Measurements from ENCODE around the gene LBR. TPM values are rescaled to one million over a fixed set of nuclear protein-coding genes. Genes with fewer than 3 reads are reported as not detected.

LBR gene
- total RNA-seq, 4 donors from 2014 or later, result 18.5 to 57.2 (median 29.8) TPM

DNA sequence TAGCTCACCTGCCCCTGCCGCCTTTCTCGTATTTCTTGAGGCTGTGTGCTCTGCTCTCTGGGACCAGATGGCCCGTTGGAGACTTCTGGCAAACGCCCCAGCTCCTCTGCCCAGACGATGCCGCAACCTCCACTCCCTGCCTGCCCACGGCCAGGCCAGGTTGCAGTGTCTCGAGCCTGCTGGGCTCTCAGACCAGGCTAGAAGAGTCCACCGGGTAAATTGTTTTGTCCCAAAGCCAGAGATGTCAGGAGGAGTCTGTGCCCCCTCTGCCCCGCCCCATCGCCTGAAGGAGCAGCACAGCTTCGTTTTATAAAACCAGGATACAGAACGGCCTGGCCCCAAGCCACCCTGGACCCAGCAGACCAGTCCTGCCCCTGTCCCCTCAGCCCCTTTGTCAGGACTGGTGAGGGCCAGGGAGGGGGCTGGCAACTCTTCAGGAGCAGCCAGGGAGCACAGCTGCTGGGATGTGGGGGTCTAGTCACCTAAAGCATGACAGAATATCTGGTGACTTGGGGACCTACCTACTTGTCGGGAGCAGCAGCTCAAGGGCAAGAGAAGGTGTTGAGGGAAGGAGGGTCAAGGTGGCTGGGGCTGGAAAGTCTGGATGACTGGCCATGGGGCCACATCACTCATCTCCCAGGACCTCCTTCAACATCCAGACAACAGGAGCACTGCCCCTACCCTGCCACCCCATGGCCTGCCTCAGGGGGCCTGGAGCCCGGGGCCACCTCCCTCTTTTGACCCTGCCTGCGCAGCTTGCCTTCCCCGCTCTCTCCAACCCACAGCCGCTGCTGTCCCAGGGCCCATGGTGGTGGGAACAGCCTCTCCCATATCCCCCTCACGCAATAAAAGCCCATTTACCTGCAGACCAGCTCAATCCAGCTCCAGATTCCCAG, 33.9 kb upstream of the LBR start:
- H3K4me3 ChIP-seq, result no peak overlapping the region
- peak in 1 of 2 donors; percentile 46 for DNase-seq (ENCODE audit: low spot score in 2 of 2)
- peaks cover 45% of the 10 kb centered on the region for H3K4me1 ChIP-seq
- no peaks in the 10 kb centered on the region for H3K36me3 ChIP-seq
- TF ChIP-seq POLR2A (IDR thresholded peaks at IDR 0.05) (no peak), EP300 (IDR thresholded peaks at IDR 0.05) (no peak), POLR2AphosphoS5 (IDR thresholded peaks at IDR 0.05) (no peak)
- TF ChIP-seq, protein P1, sequence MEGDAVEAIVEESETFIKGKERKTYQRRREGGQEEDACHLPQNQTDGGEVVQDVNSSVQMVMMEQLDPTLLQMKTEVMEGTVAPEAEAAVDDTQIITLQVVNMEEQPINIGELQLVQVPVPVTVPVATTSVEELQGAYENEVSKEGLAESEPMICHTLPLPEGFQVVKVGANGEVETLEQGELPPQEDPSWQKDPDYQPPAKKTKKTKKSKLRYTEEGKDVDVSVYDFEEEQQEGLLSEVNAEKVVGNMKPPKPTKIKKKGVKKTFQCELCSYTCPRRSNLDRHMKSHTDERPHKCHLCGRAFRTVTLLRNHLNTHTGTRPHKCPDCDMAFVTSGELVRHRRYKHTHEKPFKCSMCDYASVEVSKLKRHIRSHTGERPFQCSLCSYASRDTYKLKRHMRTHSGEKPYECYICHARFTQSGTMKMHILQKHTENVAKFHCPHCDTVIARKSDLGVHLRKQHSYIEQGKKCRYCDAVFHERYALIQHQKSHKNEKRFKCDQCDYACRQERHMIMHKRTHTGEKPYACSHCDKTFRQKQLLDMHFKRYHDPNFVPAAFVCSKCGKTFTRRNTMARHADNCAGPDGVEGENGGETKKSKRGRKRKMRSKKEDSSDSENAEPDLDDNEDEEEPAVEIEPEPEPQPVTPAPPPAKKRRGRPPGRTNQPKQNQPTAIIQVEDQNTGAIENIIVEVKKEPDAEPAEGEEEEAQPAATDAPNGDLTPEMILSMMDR (IDR thresholded peaks at IDR 0.05), result no peak
- H3K9me3 ChIP-seq, result no peaks in the 10 kb centered on the region
- H3K27ac ChIP-seq, result no peak overlapping the region
- no peaks in the 10 kb centered on the region for H3K27me3 ChIP-seq
- 70% methylated on average over 18 of the region's 19 CpGs for WGBS

DNA sequence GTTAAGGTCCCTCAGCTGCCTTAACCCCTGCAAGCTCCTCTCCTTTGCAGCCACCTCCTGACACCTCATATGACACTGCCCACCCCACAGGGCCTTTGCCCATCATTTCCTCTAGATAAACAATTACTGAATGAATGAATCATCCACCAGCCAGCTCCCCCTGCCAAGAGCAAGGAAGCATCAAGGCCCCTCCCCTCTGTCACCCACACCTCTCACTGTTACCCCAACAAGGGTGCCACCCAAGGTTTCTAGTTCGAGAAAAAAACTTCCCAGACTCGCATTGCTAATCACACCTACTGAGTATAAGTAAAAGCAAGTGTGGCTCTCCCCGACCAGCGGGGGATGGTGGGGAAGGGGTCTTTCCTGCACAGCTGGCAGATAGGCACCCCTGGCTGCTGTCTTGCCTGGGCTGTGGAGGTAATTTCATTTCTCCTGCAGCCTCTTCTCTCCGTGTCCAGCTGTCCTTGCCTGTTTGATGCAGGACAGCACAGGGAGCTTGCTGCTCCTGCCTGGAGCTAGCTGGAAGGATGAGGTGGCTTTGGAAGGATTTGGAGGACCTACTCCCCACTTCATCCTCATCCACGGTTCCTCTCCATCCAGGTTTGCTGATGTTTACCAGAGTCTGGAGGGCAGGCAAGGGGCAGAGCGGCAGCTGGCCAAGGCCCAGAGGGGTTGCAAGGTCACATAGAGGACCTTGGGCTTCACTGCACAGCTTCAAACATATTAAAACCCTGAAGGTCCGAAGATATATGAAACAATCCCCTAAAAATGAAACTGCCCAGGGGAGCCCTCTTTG, 33.1 kb upstream of the LBR start:
- WGBS, result 51% methylated on average over 8 of the region's 8 CpGs
- no peak overlapping the region for H3K27ac ChIP-seq
- H3K4me3 ChIP-seq, result no peak overlapping the region
- no peaks in the 10 kb centered on the region for H3K36me3 ChIP-seq
- no peaks in the 10 kb centered on the region for H3K27me3 ChIP-seq
- peak in 1 of 2 donors; percentile 60 for DNase-seq (ENCODE audit: low spot score in 2 of 2)
- no peak for TF ChIP-seq POLR2AphosphoS5 (IDR thresholded peaks at IDR 0.05)
- TF ChIP-seq, protein P1 (IDR thresholded peaks at IDR 0.05), result no peak
- TF ChIP-seq EP300 (IDR thresholded peaks at IDR 0.05), result no peak
- TF ChIP-seq POLR2A (IDR thresholded peaks at IDR 0.05), result no peak
- peaks cover 45% of the 10 kb centered on the region for H3K4me1 ChIP-seq
- H3K9me3 ChIP-seq, result no peaks in the 10 kb centered on the region

DNA sequence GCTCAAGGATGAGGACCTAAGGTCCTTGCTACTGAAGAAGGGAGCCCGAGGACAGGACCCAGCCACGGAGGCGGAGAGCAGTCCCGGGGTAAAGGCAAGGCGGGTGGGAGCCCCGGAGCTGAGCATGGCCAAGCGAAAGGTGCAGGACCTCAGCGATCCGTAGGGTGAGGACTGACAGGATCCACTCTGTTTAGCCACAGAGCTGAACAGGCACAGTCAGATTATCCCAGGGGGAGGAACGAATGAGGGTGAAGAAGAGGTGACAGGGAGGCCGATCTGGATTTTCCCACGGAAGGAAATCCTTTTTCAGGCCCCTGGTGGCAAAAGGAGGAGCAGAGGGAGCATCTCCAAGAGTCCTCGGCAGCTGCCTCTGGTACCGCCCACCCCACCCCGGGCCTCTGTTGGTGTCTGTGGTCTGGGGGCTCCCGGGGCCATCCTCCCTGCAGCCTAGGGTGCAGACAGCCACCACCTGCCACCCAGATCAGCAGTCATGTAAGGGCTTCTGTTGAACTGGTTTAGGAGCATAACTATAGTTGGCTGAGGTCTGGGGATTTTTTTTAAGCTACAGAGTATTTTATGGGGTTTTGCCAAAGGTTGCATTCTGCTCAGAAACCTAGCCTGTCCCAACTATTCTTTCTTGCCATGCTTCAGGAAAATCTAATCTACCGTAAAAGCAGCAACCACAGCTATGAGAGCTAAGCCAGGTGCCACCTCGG, 32.3 kb upstream of the LBR start:
- peak in 1 of 2 donors; percentile 59 for DNase-seq (ENCODE audit: low spot score in 2 of 2)
- peaks cover 42% of the 10 kb centered on the region for H3K4me1 ChIP-seq
- H3K27me3 ChIP-seq, result no peaks in the 10 kb centered on the region
- H3K9me3 ChIP-seq, result no peaks in the 10 kb centered on the region
- no peak overlapping the region for H3K4me3 ChIP-seq
- no peaks in the 10 kb centered on the region for H3K36me3 ChIP-seq
- 59% methylated on average over 16 of the region's 18 CpGs for WGBS
- no peak overlapping the region for H3K27ac ChIP-seq
- no peak for TF ChIP-seq POLR2AphosphoS5 (IDR thresholded peaks at IDR 0.05)
- TF ChIP-seq POLR2A (IDR thresholded peaks at IDR 0.05), result no peak
- TF ChIP-seq EP300 (IDR thresholded peaks at IDR 0.05), result no peak
- TF ChIP-seq, protein P1 (IDR thresholded peaks at IDR 0.05), result no peak

DNA sequence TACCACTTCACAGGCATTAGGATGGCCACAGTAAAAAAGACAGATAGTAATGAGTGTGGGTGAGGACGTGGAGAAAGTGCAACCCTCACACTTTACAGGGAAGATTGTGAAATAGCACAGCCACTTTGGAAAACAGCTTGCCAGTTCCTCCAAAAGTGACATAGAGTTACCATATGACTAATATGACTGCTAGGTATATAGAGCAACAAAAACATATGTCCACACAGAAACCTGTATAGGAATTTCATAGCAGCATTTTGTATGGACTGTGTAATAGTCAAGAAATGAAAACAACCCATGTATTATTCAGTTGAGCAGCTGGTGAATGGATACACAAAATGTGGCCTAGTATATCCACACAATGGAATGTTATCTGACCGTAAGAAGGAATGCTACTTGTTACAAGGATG, 30.4 kb upstream of the LBR start:
- TF ChIP-seq POLR2AphosphoS5 (IDR thresholded peaks at IDR 0.05) (no peak), POLR2A (IDR thresholded peaks at IDR 0.05) (no peak), EP300 (IDR thresholded peaks at IDR 0.05) (no peak)
- TF ChIP-seq, protein P1 (IDR thresholded peaks at IDR 0.05), result no peak
- H3K27ac ChIP-seq, result no peak overlapping the region

More for the DNA sequence above, 30.4 kb upstream of the LBR start:
- Histone ChIP-seq H3K4me1 (peaks cover 46% of the 10 kb centered on the region), H3K4me3 (no peak overlapping the region), H3K36me3 (no peaks in the 10 kb centered on the region), H3K27me3 (no peaks in the 10 kb centered on the region), H3K9me3 (no peaks in the 10 kb centered on the region)
- 63% methylated on average over 2 of the region's 2 CpGs for WGBS
- no peak for DNase-seq (ENCODE audit: low spot score in 2 of 2)

All from suprapubic skin (tissue), 4 donors.